ENCODE data around the gene MUC22.
"Not testable (repeated sequence)": the region's sequence is repeated elsewhere in the genome, so short reads cannot be mapped to it uniquely, and the experiment has no call there.

Gene MUC22

DNA sequence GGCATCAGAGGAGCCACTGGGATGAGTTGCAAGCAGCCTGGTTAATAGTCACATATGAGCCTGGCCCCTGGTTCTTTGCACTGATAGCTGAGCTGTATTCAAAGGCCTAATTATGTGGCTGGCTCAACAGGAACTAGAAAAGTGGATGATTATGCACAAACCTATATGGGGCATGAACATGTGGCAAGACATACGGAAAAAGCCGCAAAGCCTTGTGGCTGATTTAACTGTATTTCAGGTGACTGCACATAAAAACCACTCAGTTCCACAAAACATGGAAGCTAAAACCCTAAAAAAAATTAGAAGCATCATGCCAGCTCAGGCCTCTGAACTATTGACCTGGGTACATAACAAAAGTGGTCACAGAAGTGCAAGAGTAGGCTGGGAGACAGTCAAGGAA, 13.0 kb upstream of the MUC22 start:
- no peak for DNase-seq (ENCODE audit: low read depth in 1 of 2, low spot score in 1 of 2)

DNA sequence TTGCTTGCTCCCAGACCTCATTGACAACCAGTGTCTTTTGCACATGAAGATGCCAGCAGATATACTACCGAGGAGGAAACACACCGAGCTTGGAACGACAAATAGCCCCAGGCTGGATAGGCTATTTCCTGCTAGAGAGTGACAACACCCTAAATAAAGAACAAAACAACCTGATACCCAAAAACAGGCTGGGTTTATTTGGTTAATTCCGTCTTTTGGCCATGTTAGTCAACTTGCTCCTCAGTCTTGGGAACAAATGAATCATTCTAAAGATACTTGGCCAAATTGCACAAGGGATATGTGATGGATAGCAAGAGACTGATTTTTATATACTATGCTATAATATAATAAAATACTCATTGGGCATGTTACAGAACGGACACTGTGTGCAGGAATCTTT, 11.5 kb upstream of the MUC22 start:
- DNase-seq (ENCODE audit: low read depth in 1 of 2, low spot score in 1 of 2), result no peak

DNA sequence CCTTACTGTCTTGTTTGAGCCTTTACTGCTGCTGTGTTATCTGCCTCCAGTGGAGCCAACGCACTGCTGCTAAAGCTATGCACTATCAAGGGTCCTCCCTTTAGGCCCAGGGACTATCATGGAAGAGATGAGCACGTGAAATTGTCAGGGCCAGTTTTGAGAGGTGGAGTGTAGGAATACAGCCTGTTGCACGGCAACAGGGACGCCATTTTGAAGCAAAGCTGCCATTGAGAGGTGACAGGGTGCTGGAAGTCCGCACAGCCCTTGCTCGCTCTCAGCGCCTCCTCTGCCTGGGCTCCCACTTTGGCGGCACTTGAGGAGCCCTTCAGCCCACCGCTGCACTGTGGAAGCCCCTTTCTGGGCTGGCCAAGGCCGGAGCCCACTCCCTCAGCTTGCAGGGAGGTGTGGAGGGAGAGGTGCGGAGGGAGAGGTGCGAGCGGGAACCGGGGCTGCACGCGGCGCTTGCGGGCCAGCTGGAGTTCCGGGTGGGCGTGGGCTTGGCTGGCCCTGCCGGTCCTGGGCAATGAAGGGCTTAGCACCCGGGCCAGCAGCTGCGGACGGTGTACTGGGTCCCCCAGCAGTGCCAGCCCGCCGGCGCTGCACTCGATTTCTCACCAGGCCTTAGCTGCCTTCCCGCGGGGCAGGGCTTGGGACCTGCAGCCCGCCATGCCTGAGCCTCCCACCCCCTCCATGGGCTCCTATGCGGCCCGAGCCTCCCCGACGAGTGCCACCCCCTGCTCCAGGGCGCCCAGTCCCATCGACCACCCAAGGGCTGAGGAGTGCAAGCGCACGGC, 10.0 kb upstream of the MUC22 start:
- not testable (repeated sequence) for DNase-seq (ENCODE audit: low read depth in 1 of 2, low spot score in 1 of 2)

DNA sequence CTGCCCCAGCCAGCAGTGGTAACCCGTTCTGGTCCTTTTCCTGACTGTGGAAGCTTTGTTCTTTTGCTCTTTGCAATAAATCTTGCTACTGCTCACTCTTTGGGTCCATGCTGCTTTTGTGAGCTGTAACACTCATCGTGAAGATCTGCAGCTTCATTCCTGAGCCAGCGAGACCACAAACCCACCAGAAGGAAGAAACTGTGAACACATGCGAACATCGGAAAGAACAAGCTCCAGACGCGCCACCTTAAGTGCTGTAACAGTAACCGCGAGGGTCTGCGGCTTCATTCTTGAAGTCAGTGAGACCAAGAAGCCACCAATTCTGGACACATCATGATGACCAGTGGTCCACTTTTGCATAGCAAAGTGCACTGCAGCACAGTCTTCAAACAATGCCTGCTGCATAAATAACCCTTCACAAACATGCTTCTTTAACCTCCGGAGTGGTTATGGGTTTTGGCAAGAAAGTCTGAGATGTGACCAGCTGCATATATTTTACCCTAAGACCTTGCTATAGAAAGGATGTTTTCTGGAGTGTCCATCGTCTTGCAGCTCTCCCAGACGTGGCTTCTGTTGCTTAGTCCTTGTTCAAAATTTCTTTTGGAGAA, 8.9 kb upstream of the MUC22 start:
- no peak for DNase-seq (ENCODE audit: low read depth in 1 of 2, low spot score in 1 of 2)

DNA sequence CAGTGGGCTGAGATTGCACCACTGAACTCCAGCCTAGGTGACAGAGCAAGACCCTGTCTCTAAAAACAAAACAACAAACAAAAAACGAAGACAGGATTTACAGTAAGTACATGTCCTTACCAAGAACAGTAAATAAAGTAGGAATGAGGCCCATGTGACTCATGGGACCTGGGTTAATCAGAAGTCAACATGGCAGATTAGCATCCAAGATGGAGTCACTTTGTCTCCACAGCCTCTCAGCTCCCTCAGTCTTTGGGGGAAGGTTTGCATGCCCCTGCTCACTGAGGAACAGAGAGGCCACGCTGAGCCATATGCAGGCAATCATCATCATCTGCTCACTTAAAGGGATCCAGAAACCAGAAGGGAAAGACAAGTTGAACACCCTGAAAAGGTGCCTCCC, 7.8 kb upstream of the MUC22 start:
- no peak for DNase-seq (ENCODE audit: low read depth in 1 of 2, low spot score in 1 of 2)

DNA sequence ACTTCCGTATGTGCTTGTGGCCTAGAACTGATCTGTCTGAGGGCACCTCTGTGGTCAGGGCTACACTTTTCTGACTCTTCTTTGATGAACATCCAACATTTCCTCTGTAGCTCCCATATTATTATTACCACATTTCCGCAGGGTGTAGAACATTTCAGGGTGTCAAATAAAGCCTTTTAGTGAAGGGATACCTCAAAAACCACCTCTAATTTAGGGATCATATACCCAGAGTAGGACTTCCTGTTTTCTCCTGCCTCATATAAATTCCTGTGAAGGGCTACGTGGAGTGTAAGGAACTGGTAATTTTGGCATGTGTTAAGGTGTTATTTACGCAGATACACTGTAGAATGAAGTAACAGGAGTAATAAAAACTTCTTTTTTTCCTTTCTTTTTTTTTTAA, 5.5 kb upstream of the MUC22 start:
- DNase-seq (ENCODE audit: low read depth in 1 of 2, low spot score in 1 of 2), result no peak

DNA sequence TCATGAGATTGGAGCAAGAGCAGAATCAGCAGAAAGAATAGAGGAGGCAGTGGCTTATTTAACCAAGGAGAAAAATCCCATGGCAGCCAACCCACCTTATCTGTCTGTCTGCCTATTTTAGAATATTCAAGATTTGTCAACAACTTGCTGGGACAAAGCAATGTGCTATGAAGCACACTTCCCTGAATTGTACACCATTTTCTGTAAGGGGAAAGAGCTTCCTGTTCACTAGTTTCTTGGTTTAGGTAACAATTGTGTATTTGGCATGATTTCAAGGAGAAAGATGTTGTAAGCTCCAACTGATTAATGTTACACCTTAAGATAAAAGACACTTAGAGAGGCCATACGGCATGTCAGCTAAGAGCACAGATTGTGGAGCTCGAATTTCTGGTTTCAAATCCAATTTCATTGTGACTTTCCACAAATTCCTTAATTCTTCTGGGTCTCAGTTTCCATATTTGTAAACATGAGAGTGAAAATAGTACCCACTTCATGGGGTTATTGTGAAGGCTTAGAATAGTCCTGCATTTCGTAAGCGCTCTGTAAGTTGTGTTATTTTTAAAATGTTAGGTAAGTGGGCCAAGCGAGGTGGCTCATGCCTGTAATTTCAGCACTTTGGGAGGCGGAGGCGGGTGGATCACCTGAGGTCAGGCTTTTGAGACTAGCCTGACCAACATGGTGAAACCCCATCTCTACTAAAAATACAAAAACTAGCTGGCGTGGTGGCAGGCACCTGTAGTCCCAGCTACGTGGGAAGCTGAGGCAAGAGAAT, 4.8 kb upstream of the MUC22 start:
- no peak for DNase-seq (ENCODE audit: low read depth in 1 of 2, low spot score in 1 of 2)

DNA sequence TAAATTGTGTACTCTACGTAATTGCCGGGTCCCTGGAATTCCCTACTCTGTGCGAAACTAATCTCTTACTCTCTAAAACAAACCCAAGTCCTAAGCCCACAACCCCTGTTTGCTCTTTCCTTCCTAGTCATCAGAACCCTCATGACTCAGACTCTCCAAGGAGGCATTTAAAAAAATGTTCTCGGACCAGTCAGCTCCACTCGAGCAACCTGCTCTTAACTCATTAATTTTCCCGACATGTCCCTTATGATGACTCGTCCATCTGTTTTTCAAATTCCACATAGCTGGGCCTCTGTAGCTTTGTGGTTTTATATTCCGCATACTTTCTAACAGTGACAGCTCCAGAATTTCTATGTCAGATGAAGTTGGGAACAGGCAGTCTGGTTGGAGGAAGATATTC, 2.6 kb upstream of the MUC22 start:
- no peak for DNase-seq (ENCODE audit: low read depth in 1 of 2, low spot score in 1 of 2)

DNA sequence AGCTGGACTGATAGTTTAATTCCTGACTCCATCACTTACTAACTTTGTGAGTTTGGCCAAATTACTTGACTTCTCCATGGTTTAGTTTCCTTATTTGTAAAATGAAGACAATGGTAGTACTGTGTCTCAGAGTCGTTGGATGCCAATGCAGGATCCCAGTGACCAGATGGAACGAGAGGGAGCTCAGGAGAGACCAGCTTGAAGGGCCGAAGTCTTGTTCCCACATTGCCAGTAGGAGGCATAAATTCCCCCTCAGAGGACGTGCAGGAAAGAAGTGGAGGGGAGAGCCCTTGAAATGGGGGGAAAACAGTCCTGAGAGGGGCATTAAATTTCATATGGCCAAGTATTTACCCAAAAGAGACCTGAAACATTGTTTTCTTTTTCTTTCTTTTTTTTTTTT, 2.1 kb upstream of the MUC22 start:
- DNase-seq (ENCODE audit: low read depth in 1 of 2, low spot score in 1 of 2), result no peak

DNA sequence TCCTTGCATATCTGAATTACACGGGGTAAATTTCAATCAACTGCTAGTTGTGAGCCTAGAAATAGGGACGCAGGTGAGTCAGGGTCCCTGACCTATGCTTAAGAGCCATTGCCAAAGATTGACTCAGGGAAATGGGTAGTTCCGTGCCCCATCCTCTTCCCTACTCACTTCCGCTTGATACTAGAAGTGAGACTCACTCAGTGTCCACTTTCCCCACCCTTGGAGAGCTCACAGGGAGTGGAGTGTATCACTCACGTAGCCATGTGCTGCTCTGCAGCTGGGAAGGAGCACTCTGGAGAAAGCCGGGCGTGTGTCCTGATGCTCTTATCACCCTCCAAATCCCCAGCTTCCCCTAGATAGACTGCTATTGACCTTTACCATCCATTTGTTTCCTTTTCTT, 543 bp upstream of the MUC22 start:
- no peak for DNase-seq (ENCODE audit: low read depth in 1 of 2, low spot score in 1 of 2)

DNA sequence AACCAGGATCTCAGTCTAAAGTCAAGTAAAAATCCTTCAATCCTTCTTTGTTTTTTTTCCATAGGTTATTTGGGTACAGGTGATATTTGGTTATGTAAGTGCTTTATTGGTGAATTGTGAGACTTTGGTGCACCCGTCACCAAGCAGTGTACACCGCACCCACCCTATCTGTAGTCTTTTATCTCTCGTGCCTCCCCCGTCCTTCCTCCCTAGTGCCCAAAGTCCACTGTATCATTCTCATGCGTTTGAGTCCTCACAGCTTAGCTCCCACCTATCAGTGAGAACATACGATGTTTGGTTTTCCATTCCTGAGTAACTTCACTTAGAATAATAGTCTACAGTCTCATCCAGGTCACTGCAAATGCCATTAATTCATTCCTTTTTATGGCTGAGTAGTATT, 879 bp downstream of the MUC22 start:
- DNase-seq (ENCODE audit: low read depth in 1 of 2, low spot score in 1 of 2), result no peak

DNA sequence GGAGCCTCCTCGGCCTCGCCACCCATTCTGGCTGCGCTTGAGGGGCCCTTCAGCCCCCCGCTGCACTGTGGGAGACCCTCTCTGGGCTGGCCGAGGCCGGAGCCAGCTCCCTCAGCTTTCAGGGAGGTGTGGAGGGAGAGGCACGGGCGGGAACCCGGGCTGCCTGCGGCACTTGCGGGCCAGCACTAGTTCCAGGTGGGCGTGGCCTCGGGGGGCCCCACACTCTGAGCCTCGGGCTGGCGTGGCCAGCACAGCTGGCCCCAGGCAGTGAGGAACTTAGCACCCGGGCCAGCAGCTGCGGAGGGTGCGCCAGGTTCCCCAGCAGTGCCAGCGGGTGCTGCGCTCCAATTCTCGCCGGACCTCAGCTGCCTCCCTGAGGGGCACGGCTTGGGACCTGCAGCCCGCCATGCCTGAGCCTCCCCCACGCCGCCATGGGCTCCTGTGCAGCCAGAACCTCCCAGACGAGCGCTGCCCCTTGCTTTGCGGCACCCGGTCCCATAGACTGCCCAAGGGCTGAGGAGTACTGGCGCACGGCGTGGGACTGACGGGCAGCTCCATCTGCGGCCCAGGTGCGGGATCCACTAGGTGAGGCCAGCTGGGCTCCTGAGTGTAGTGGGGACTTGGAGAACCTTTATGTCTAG, 6.5 kb downstream of the MUC22 start:
- DNase-seq (ENCODE audit: low read depth in 1 of 2, low spot score in 1 of 2), result no peak

DNA sequence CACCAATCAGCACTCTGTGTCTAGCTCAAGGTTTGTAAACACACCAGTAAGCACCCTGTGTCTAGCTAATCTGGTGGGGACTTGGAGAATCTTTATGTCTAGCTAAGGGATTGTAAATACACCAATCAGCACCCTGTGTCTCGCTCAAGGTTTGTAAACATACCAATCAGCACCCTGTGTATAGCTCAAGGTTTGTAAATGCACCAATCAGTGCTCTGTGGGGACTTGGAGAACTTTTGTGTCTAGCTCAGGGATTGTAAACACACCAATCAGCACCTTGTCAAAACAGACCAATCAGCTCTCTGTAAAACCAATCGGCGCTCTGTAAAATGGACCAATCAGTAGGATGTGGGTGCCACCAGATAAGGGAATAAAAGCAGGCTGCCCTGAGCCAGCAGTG, 7.2 kb downstream of the MUC22 start:
- not testable (repeated sequence) for DNase-seq (ENCODE audit: low read depth in 1 of 2, low spot score in 1 of 2)

DNA sequence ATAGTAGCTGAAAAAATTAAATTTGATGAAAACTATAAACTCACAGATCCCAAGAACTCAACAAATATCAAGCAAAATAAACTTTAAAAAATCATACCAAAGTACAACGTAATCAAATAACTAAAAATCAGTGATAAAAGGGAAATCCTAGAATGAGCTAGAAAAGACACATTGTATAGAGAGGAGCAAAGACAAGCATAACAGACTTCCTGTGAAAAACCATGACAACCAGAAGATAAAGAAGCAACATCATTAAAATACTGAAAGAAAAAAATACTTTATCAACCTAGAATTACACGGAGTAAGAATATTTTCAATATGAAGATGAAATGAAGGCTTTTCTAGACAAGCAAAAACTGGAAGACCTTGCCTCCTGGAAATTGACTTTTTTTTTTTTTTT, 9.8 kb downstream of the MUC22 start:
- DNase-seq (ENCODE audit: low read depth in 1 of 2, low spot score in 1 of 2), result no peak

DNA sequence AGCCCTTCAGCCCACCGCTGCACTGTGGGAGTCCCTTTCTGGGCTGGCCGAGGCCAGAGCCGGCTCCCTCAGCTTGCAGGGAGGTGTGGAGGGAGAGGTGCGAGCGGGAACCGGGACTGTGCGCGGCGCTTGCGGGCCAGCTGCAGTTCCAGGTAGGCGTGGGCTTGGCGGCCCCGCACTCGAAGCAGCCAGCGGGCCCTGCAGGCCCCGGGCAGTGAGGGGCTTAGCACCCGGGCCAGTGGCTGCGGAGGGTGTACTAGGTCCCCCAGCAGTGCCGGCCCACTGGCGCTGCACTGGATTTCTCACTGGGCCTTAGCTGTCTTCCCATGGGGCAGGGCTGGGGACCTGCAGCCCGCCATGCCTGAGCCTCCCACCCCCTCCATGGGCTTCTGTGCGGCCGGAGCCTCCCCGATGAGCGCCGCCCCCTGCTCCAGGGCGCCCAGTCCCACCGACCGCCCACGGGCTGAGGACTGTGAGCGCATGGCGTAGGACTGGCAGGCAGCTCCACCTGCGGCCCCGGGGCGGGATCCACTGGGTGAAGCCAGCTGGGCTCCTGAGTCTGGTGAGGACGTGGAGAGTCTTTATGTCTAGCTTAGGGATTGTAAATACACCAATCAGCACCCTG, 10.5 kb downstream of the MUC22 start:
- not testable (repeated sequence) for DNase-seq (ENCODE audit: low read depth in 1 of 2, low spot score in 1 of 2)

DNA sequence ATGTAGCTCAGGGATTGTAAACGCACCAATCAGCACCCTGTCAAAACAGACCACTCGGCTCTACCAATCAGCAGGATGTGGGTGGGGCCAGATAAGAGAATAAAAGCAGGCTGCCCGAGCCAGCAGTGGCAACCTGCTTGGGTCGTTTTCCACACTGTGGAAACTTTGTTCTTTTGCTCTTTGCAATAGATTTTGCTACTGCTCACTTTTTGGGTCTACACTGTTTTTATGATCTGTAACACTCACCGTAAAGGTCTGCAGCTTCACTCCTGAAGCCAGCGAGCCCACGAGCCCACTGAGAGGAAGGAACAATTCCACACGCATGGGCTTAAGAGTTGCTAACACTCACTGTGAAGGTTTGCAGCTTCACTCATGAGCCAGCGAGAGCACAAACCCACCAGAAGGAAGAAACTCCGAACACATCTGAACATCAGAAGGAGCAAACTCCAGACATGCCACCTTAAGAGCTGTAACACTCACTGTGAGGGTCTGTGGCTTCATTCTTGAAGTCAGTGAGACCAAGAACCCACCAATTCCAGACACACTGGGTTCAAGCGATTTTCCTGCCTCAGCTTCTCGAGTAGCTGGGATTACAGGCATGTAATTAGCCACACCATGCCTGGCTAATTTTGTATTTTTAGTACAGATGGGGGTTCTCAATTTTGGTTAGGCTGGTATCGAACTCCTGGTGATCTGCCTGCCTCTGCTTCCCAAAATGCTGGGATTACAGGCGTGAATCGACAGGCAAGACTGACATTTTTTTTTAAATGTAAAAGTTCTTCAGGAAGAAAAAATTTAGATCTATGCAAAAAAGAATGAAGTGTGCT, 11.6 kb downstream of the MUC22 start:
- DNase-seq (ENCODE audit: low read depth in 1 of 2, low spot score in 1 of 2), result not testable (repeated sequence)

DNA sequence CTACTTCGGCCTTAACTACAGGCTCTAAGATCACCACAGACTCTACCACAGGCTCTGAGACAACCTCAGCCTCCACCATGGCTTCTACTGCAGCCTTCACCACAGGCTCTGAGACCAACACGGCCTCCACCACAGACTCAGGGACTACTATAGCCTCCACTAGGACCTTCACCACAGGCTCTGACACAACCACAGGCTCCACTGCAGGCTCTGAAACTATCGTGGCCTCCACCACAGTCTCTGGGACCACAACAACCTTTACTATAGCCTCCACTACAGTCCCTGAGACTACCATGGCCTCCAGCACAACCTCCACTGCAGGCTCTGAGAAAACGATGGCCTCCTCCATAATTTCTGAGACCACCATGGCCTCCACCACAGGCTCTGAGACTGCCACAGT, 15.3 kb downstream of the MUC22 start:
- DNase-seq (ENCODE audit: low read depth in 1 of 2, low spot score in 1 of 2), result no peak

DNA sequence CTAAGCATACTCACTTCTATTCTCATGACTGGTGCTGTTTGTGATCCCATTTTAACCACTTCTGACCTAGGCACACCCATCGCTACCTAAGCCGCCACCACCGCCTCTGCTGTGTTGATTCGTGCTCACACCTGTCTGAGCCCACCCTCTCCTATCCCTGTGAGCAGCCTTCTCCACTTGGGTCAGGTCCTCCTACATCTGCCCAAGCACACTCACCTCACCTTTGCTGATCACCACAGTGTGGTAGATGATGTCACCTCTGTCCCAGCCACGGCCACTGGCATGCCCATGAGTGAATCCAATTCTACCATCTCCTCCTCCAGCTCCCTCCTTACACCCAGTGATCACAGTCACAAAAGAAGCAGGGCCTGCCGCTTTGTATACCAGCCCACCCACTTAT, 20.8 kb downstream of the MUC22 start:
- no peak for DNase-seq (ENCODE audit: low read depth in 1 of 2, low spot score in 1 of 2)

DNA sequence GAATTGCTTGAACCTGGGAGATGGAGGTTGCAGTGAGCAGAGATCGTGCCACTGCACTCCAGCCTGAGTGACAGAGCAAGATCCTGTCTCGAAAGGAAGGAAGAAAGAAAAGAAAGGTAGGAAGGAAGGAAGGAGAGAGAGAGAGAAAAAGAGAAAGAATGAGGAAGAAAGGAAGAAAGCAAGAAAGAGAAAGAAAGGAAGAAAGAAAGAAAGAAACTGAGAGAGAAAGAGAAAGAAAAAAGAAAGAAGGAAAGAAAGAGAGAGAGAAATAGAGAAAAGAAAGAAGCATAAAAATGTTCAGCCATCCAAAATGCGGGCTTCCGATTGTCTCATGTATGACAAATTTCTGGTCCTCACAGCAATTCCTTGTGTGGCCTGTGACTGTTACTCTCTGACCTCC, 22.8 kb downstream of the MUC22 start:
- DNase-seq (ENCODE audit: low read depth in 1 of 2, low spot score in 1 of 2), result no peak

DNA sequence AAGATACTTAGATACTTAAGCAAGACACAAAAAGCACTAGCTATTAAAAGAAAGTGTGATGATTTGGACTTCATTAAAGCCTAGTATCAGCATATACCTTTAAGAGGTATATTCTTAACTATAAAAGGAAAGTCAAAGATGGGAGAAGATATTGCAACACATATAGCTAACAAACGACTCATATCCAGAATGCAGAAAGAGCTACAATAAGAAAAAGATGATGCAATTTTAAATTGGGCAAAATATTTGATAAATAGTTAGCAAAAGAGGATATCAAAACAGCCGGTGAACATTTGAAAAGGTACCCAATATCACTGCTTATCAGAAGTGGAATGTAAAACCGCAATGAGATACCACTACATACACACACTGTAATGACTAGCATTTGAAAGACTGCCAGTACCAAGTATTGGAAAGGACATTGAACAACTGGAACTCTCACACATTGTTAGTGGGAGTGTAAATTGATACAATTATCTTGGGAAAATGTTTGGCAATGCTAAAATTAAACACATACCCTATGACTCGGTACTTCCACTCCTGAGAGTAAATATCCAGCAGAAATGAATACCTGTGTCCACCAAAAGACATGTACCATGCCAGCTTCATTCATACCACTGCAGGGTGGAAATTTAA, 25.7 kb downstream of the MUC22 start:
- DNase-seq (ENCODE audit: low read depth in 1 of 2, low spot score in 1 of 2), result no peak
